ENCODE results near the gene TRIP10.

The TRIP10 gene

DNA sequence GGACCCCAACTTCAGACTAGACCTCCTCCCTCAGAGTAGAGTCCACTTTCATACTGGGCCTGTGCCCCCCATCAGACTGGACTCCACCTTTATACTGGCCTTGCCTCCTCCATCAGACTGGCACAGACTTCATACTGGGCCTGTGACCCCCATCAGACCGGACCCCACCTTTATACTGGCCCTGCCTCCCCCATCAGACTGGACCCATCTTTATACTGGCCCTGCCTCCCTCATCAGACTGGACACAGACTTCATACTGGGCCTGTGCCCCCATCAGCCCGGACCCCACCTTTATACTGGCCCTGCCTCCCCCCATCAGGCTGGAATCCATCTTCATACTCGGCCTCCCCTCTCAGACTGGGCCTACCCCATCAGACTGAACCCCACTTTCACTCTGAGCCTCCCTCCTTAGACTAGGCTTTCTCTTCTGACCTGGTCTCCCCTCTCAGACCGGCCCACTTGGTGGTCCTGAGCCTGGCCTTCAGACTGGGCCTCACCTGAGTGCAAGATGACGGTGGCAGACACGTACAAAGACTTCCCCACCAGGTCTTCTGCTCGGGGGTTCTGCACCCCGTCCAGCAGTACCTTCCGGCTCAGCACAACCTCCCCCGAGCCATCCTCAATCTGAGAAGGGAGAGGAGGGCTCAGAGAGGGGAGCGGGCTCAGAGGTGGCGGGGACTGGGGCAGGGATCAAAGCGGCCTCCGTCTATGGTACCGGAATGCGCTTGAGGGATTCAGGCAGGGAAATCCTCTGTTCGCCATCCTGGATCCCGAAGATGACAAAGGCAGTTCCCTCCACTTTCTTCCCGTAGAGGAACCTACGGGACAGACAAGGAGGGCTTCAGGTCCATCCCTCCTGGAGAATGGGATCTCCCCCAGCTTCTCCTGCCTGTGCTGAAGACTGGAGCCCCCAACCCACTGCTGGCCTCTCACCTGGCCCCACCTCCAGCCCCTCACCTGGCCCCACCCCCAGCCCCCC, 26.5 kb upstream of the TRIP10 start:
- DNase-seq = no peak

DNA sequence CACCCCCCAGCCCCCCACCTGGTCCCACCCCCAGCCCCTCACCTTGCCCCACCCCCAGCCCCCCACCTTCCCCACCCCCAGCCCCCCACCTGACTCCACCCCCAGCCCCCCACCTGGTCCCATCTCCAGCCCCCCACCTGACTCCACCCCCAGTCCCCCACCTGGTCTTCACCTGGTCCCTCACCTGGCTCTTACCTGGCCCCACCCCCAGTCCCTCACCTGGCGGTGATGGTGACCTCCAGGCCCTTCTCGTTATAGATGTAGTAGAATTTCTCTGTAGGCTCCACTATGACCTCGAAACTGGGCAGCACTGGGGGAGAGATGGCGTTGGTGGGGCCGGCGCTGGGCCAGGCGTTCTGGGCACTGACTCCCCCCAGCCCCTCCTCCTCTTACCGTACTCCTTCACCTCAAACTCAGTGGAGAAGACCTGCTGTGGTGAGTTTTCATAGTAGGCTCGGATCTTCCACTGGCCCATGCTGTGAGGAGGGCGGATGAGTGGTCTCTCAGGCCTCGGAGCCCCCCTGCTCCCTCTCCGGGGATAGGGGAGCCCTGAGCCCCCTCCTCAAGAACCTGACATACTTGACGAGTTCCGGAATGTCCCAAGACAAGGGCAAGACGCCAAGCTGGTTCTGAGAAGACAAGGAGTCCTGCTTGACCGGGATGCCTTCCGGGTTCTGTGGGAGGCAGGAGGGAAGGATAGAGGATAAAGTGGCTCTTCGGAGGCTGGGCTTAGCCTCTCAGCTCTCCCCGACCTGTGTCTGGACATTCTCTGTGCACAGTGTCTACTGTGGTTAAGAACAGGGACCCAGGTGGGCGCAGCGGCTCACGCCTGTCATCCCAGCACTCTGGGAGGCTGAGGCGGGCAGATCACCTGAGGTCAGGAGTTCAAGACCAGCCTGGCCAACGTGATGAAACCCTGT, 25.4 kb upstream of the TRIP10 start:
- DNase-seq = no peak

DNA sequence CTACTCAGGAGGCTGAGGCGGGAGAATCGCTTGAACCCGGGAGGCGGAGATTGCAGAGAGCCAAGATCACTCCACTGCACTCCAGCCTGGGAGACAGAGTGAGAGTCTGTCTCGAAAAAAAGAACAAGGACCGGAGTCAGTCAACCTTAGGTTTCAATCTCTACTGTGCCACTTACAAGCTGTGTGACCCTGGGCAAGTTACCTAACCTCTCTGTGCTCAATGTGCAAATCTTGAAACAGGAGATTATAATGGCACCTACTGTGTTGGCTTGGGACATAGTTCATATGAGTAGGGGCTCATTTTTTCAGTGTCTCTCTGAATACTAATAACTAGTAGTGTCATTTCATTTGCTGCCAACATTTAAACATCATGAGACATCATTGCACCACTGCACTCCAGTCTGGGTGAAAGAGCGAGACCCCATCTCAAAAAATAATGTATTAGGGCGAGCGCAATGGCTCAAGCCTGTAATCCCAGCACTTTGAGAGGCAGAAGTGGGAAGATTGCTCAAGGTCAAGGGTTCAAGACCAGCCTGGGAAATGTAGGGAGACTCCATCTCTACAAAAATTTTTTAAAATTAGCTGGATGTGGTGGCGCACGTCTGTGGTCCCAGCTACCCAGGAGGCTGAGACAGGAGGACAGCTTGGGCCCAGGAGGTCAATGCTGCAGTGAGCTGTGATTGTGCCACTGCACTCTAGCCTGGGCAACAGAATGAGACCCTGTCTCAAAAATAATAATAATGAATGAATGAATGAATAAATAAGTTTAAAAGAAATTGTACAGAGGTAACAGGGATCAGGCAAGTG, 24.5 kb upstream of the TRIP10 start:
- DNase-seq = no peak

DNA sequence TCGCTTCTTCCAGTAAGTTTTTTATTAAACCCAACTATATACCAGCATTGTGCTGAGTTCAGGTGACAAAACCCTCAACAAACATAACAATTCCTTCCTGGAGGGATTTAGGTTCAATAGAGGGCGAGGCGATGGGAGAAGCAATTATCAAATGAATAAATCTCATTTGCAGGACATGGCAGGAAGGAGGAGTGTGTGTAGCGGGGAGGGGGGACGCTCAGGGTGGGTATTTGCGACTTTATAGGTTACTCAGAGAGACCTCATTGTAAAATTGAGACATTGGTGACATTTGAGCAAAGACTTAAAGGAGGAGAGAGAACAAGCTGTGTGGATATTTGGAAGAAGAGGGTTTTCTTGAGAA, 22.9 kb upstream of the TRIP10 start:
- DNase-seq = no peak

DNA sequence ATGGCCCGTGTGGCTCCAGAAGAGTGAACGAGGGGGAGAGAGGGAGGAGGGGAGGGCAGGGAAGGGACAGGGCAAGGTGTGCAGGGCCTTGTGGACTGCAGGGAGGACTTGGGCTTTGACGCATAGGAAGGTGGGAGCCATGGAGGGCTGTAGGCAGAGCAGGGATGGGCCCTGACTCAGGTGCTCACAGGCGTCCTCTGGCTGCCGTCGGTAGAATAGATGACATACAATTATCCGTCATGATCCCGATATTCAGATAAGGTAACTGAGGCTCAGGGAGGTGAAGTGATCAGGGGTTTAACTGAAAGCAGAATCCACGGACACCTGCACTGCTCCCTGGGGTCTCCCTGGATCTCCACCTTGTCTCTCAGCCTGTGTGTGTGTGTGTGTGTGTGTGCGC, 22.4 kb upstream of the TRIP10 start:
- no peak for DNase-seq

DNA sequence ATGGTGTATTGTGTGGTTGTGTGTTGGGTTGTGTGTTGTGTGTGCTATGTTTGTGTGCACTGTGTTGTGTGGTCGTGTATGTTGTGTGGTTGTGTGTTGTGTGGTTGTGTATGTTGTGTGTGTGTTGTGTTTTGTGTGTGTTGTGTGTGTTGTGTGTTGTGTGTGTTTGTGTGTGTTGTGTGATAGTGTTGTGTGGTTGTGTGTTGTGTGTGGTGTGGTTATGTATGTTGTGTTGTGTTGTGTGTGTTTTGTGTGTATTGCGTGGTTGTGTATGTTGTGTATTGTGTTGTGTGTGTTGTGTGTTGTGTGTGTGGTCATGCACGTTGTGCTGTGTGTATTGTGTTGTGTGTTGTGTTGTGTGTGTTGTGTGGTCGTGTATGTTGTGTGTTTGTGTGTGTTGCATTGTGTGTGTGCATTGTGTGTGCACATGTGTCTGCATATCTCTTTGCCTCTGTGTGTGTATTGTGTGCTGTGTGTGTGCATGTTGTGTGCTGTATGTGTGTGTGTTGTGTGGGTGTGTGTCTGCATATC, 22.0 kb upstream of the TRIP10 start:
- no peak for DNase-seq

DNA sequence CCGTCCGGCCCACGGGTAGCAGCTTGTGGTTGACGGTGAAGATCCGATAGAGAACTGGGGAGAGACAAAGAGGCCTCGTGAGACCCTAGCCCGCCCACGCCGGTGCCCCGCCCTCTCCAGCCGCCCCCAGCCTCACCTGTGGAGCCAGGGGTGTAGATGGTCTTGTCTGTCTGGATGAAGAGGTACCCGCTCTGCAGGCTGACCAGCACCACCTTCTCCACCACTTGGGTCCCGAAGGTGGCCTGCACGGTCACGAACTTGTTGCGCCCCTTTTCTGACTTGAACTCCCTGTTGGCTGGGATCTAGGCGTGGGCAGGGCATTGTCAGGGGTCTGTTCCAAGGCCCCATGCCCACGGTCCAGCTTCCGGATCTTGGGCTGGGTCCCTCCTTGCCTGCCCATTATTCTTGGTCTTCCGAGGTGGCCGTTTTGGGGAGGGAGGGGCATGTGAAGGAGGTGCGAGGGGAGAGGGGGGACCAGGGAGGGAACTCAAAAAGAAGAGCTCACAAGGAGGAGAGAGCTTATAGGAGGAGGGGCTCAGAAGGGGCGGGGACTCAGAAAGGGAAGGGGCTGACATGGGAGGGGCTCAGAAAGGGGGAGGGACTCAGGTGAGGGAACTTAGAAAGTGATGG, 21.3 kb upstream of the TRIP10 start:
- no peak for DNase-seq

DNA sequence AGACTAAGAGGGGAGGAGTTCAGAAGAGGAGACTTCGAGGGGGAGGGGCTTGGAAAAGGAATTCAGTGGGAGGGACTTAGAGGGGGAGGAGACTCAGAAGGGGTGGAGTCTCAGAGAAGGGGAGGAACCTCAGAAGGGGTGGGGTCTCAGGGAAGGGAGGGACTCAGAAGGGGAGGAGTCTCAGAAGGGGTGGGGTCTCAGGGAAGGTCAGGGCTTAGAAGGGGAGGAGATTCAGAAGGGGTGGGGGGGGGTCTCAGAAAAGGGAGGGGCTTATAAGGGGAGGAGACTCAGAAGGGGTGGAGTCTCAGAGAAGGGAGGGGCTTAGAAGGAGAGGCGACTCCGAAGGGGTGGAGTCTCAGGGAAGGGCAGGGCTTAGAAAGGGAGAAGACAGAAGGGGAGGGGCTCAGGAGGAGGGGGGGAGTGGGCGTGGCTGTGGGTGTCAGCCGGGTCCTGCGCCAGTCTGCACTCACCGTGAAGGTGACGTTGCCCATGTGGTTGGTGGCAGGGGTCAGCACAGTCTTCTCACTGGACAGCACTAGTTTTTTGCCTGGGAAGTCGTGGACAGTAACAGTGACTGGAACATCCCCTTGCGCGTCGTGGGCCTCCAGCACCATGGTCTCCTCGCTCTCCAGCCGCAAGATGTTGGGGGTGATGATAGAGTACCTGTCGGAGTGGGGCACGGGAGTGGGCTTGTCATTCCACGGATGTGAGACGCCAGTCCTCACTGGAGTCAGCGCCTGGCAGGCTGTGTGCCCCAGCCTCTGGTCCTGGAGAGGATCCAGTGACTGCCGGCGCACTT, 20.5 kb upstream of the TRIP10 start:
- no peak for DNase-seq

DNA sequence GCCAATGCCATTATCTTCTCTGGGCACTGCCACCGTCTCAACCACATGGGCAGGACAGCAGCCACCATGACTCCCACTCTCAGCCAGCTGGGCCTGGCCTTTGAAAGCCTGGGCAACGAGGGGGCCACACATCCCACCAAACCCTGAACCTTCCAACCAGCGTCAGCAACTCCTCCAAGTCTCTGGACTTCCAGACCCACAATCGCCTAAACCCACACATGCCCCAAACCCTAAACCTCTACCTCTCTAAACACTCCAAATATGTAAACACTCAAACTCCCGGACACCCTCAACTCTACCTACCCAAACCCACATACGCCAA, 20.0 kb upstream of the TRIP10 start:
- DNase-seq = no peak

DNA sequence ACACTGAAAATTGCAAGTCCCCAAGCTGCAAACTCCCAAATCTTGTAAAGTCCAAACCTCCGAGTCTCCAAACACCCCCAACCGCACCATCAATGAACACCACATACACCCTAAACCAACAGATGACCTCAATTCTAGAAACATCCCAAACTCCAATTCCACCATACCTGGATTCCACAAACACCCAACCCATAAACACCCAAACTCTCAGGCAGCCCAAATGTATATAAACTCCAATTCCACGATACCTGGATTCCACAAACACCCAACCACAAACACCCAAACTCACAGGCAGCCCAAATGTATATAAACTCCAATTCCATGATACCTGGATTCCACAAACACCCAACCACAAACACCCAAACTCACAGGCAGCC, 19.5 kb upstream of the TRIP10 start:
- no peak for DNase-seq

DNA sequence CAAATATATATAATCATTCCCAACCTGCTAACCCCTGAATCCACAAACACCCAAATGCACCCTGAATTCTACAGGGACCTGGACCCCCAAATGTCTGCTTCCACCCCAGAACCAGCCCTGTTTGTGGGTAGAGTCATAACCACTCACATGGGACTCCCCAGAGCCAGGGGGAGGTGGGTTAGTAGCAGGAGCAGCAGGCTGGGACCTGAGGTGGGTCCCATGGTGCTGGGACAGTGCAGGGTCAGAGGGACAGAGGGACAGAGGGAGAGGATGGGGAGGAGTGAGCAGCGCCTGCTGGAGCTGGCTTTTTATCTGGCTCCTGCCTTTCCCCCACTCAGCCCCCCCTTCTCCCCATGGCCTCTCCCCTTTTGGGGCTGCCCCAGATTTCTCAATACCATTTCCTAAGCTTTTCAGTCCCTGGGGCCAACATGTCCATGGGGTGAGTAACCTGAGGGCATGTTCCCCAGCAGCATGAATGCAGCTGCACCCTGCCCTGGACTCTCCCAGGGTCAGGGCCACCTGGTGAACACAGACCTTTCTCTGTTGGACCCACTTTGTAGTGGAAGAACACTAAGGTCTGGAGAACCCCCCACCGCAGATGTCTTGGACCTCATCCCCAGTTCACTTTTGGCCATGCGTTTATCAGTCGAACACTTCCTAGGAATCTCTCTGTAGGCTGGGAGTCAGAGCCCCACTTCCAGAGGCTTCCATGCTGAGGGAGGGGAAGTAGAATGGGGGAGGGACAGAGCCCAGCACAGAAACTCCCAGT, 18.9 kb upstream of the TRIP10 start, which contains the start of gene C3:
Gene C3 (minus strand): TSS at position 282 of the 769 bp plus-strand sequence. CDS start 61 bp downstream, at position 221.
- DNase-seq = peak; percentile 29

DNA sequence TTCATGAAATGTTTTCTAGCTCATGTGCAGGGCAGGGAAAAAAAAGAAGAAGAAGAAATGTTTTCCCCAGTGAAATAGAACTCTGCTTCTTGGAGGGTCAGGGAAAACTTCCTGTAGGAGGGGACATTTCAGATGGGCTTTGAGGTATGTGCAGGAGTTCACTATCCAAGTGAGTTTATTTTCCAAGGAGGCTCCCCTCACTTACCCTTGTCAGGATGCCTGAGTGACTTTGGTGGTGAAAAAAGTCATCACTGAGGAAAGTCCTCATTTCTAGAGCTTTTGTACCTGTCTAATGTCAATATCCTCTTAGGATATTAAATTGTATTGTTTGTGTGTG, 18.4 kb upstream of the TRIP10 start:
- no peak for DNase-seq

DNA sequence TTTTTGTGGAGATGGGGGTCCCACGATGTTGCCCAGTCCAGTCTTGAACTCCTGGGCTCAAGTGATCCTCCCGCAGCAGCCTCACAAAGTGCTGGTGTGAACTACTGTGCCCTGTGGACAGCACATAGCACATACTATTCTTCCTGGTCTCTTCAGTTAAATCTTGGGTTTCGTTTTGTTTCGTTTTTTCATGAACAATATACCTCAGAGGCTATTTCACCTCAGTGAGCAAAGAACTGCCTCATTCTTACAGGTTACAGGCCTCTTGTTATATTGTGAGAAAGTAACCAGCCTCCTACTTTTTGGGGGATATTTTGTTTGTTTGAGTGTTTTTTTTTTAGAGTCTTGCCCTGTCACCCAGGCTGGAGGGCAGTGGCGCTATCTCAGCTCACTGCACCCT, 17.7 kb upstream of the TRIP10 start:
- no peak for DNase-seq

DNA sequence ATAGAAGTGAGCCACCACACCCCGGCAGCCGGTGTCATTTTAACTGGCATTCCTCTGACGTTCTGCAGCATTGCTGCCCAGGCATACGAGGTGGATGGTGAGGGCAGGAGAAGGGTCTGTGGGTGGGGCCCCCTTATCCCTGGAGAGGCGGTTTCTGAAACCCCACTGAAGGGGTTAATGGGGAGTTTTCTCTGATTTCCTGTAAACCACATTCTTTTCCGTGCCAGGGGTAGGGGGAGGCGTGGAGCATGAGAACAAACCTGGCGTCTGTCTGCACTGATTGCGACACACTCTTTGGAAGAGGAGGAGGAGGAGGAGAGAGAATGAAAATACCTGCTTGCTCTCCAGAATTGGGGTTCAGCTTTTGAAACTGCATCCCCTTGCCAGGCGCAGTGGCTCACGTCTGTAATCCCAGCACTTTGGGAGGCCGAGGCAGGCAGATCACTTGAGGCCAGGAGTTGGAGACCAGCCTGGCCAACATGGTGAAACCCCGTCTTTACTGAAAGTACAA, 16.3 kb upstream of the TRIP10 start:
- no peak for DNase-seq

DNA sequence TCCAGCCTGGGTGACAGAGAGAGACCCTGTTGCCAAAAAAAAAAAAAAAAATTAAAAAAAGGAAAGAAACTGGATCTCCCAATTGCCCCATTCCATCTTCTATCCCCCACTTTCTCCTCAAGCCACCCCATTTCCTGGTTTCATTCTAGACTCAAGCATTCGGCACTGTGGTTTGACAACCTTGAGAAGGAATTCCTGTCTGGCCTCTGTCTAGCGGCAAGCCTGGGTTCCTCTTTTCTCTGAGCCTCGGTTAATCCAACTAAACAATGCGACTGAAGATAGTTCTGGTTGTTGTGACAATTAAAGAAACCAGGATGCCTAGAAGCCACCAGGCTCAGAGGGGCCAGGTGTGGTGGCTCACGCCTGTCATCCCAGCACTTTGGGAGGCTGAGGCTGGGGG, 15.7 kb upstream of the TRIP10 start:
- DNase-seq = no peak

DNA sequence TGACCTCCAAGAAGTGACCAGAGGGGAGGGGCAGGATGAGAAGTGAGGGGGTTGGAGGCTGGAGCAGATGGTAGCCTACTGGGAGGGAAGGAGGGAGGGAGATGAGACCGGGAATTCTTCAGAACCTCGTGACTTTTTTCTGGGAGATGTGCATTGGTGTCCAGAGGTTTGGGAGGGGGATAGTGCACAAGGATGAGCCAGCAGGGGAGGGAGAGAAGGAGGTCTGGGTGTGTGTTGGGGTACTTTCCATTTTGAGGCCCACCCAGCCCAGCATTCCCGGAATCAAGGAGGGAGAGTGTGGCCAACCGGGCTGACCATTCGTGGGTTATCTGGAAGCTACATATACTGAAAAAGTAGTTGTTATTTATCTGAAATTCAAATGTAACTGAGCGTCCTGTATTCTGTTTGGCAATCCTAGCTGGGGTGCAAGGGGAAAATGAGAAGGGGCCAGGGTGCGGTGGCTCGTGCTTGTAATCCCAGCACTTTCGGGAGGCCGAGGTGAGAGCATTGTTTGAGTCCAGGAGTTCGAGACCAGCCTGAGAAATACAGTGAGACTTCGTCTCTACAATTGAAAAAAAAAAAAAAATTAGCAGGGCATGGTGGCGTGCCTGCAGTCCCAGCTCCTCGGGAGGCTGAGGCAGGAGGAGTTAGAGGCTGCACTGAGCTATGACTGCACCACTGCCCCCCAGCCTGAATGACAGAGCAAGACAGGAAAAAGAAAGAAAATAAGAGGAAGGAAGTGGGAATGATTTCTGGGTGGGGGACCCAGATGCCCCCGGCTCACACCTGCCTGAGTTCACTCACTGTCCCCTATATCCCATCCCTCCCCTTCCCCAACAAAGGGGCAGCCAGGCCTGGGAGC, 14.6 kb upstream of the TRIP10 start:
- no peak for DNase-seq

DNA sequence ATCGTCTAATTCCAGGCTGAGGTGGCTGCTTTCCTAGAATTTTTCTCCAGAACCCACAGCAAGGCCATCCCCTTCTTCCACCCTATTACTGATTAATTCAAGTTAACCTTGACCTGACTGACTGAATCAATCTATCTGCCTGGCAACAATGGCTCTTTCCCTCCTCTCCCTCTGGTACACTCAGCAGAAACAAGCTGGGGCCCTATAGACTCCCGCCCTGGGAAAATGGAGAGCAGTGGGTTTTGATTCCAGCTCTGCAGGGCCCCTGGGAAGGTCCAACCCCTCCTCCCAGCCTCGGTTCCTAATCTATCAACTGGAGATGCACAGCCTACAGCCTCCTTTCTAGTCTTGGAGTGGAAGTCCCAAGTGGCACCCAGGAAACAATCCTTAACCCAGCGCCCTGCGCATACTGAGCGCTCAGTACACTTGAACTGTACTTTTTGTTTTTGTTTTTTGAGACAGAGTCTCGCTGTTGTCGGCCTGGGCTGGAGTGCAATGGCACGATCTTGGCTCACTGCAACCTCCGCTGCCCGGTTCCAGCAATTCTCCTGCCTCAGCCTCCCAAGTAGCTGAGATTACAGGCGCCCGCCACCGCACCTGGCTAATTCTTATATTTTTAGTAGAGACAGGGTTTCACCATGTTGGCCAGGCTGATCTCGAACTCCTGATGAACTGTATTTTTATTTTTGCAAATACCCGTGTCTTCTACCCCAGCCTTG, 13.8 kb upstream of the TRIP10 start:
- no peak for DNase-seq

DNA sequence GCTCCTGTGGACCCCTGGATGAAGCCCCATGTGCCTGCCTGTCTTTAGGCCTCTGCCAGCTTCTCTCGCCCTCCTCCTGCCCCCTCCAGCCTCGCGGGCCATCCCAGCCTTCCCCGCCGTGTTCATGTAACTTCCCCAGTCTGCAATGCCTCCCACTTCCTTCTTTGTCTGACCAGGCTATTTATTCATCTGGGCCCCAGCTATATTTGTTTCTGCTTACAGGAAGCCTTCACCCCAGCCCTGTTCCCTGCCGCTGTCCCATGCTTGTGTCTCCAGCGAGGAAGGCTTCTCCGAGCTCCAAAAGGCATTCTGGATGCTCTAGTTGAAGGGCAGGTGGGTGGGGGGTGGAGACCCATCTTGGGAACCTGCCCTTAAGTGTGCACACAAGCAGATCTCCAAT, 11.1 kb upstream of the TRIP10 start:
- DNase-seq = no peak

Data from NK-92 treated with Interleukin-12 subunit alpha and Interleukin-12 subunit beta, amount 100 ng/mL, for 24 hours (cell line).